Ishikawa (cell line): ENCODE measurements around the gene PROZ.

Experiments used
- CREB1 ChIP-seq: IDR thresholded peaks from 2 replicates; pipeline ENCODE4 v1.6.1; 2012; ENCODE audit warnings: low read depth
- EP300 ChIP-seq: IDR thresholded peaks from 2 replicates; pipeline ENCODE4 v1.6.1; 2012; ENCODE audit warnings: borderline replicate concordance
- FOXM1 ChIP-seq: IDR thresholded peaks from 2 replicates; pipeline ENCODE4 v1.6.1; 2012; ENCODE audit warnings: low read depth, borderline replicate concordance
- NFIC ChIP-seq: IDR thresholded peaks from 2 replicates; pipeline ENCODE4 v1.6.1; 2012
- RAD21 ChIP-seq: IDR thresholded peaks from 2 replicates; pipeline ENCODE4 v1.6.1; 2012; ENCODE audit warnings: low read depth
- TAF1 ChIP-seq: IDR thresholded peaks from 2 replicates; pipeline ENCODE4 v1.6.1; 2012; ENCODE audit warnings: low read depth, mild to moderate bottlenecking
- TEAD4 ChIP-seq: IDR thresholded peaks from 2 replicates; pipeline ENCODE4 v1.6.1; 2012
- TF ChIP-seq, protein P1 (sequence below): IDR thresholded peaks from 2 replicates; pipeline ENCODE4 v1.6.1; 2012
- TF ChIP-seq, protein P2 (sequence below): IDR thresholded peaks from 2 replicates; pipeline ENCODE4 v1.6.1; 2012; ENCODE audit warnings: low read depth, mild to moderate bottlenecking

DNA sequence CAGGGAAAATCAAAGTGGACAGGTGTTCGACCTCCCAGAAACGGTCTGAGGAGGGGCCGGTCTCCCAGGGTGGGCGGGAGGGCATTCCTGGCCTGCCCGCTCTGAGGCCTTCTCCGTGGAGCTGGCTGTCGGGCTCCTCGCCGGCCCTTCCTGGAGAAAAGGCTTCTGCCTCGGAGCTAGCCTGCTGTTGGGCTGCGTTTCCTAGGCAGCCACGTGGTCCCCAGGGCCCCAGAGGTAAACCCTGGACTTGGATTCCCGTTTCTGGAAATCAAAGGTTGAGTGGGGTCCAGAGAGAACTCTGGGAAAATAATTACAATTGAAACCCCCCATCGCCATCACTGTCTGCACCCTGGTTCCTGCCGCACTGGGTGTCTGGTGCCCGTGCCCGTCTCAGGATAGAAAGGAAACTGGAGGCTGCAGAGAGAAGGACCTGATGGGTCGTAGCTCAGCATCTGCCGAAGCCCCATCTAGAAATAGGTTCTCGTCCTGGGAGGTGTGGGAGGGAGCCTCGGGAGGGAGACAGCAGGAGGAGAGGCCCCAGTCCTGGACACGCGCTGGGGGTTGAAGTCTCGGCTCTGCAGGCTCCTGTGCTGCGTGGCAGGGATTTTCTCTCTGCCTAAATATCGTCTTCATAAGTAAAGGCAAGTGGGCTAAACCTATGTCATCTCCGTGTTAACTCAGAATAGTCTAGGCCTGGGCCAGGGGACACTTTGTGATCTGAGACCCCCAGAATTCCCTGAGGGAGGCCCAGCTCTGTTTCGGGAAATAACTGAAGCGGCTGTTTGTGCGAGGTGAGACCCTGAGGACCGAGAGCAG lies 7.7 kb upstream of the PROZ start:
- TF ChIP-seq TEAD4 (no peak), TAF1 (no peak), FOXM1 (no peak), NFIC (no peak), EP300 (no peak), RAD21 (no peak), CREB1 (no peak)
- TF ChIP-seq, protein P1, sequence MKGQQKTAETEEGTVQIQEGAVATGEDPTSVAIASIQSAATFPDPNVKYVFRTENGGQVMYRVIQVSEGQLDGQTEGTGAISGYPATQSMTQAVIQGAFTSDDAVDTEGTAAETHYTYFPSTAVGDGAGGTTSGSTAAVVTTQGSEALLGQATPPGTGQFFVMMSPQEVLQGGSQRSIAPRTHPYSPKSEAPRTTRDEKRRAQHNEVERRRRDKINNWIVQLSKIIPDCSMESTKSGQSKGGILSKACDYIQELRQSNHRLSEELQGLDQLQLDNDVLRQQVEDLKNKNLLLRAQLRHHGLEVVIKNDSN: no peak
- TF ChIP-seq, protein P2, sequence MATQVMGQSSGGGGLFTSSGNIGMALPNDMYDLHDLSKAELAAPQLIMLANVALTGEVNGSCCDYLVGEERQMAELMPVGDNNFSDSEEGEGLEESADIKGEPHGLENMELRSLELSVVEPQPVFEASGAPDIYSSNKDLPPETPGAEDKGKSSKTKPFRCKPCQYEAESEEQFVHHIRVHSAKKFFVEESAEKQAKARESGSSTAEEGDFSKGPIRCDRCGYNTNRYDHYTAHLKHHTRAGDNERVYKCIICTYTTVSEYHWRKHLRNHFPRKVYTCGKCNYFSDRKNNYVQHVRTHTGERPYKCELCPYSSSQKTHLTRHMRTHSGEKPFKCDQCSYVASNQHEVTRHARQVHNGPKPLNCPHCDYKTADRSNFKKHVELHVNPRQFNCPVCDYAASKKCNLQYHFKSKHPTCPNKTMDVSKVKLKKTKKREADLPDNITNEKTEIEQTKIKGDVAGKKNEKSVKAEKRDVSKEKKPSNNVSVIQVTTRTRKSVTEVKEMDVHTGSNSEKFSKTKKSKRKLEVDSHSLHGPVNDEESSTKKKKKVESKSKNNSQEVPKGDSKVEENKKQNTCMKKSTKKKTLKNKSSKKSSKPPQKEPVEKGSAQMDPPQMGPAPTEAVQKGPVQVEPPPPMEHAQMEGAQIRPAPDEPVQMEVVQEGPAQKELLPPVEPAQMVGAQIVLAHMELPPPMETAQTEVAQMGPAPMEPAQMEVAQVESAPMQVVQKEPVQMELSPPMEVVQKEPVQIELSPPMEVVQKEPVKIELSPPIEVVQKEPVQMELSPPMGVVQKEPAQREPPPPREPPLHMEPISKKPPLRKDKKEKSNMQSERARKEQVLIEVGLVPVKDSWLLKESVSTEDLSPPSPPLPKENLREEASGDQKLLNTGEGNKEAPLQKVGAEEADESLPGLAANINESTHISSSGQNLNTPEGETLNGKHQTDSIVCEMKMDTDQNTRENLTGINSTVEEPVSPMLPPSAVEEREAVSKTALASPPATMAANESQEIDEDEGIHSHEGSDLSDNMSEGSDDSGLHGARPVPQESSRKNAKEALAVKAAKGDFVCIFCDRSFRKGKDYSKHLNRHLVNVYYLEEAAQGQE: no peak
